Loucy (cell line): ENCODE measurements around the gene ZNF576.

Experiments
- EZH2phosphoT487 ChIP-seq: fragments of 200-600 bp; IDR thresholded peaks from 2 replicates; pipeline ENCODE4 v1.6.1; 2018; ENCODE audit warnings: antibody characterized with exemption, mild to moderate bottlenecking, moderate library complexity, borderline replicate concordance
- TF ChIP-seq, protein P1 (sequence below): fragments of 200-600 bp; sonication (generic); conservative IDR thresholded peaks from 2 replicates; pipeline ENCODE4 v1.5.1; 2014; ENCODE audit warnings: mild to moderate bottlenecking, antibody characterized with exemption, low read length

DNA sequence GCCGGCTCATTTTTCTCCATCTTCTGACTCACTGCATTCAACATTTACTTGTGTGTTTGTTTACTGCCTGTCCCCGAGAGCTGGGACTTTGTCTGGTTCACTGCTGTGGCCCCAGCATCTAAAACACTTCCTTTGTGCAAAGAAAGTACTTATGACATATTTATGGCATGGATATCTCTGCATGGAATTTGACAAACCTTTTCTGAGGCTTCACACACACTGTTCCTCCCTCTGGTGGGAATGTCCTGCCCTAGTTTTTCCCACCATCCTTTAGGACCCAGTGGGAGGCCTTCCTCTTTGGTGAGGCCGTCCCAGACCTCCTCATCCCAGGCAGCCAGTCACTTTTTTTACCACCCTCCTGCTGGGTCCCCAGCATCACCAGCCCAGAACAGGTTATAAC lies 14.1 kb downstream of the ZNF576 start:
- TF ChIP-seq, protein P1, sequence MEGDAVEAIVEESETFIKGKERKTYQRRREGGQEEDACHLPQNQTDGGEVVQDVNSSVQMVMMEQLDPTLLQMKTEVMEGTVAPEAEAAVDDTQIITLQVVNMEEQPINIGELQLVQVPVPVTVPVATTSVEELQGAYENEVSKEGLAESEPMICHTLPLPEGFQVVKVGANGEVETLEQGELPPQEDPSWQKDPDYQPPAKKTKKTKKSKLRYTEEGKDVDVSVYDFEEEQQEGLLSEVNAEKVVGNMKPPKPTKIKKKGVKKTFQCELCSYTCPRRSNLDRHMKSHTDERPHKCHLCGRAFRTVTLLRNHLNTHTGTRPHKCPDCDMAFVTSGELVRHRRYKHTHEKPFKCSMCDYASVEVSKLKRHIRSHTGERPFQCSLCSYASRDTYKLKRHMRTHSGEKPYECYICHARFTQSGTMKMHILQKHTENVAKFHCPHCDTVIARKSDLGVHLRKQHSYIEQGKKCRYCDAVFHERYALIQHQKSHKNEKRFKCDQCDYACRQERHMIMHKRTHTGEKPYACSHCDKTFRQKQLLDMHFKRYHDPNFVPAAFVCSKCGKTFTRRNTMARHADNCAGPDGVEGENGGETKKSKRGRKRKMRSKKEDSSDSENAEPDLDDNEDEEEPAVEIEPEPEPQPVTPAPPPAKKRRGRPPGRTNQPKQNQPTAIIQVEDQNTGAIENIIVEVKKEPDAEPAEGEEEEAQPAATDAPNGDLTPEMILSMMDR, result no peak
- no peak for TF ChIP-seq EZH2phosphoT487
